Astrocyte (in vitro differentiated cells and primary cell): ENCODE results near the gene INPP5F.

Experiments
- CTCF ChIP-seq: IDR thresholded peaks from 2 replicates; pipeline ENCODE4 v1.5.1; 2011; ENCODE audit warnings: low read depth, mild to moderate bottlenecking, inconsistent platforms, low read length, moderate library complexity; ENCODE audit not compliant: insufficient read depth
- EZH2 ChIP-seq: IDR thresholded peaks from 2 replicates; pipeline ENCODE4 v1.6.1; 2012; ENCODE audit warnings: mild to moderate bottlenecking, low read length, inconsistent platforms; ENCODE audit not compliant: insufficient read depth

DNA sequence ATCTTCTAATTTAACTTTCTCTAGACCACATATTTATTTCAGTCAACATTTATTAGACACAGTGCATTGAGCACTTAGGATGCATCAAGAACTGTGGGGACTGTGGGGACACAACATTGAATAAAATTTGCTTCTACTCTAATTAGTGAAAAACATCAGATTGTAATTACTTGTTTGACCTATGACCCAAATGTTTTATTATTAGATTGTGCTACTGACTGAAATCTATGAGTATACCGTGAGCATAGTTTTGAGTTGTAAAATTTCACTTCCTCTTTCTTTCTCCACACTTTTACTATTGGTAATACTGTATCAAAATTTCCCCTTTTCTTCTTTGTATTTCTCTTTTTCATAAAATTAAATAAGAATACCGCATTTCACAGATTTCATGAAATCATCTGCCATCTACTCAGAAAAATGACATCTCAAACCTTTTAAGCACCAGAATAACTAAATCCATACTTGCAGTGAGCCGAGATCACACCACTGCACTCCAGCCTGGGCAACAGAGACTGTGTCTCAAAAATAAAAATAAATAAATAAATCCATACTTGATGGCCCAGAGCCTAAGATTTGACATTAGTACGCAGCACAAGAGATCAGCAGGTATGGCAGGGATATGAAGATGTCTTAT, 25.4 kb upstream of the INPP5F start:
- TF ChIP-seq CTCF (no peak), EZH2 (no peak)
